ENCODE measurements around the gene TNNT3.

The TNNT3 gene

DNA sequence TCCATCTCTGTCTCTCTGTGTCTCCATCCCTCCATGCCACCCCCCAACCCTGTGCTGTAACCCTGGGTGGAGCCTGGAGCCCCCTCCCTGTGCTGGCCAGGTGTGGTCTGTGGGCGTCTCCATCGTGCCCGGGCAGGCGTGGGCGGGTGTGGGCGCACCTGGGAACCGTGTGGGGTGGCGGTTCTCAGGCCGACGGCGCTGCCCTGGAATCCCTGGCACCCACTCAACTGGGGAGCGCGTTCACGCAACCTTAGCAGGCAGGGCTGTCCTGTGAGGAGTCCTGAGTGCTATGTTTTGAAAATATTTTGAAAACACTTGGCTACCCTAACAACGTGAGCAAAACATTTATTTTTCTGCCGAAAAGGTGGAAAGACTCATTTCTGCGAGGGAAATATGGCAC lies 4.7 kb downstream of the TNNT3 start:
- DNase-seq = no peak

GRCh38 chr11:1924646-1925372 lies 5.3 kb downstream of the TNNT3 start:
- no peak for DNase-seq

DNA sequence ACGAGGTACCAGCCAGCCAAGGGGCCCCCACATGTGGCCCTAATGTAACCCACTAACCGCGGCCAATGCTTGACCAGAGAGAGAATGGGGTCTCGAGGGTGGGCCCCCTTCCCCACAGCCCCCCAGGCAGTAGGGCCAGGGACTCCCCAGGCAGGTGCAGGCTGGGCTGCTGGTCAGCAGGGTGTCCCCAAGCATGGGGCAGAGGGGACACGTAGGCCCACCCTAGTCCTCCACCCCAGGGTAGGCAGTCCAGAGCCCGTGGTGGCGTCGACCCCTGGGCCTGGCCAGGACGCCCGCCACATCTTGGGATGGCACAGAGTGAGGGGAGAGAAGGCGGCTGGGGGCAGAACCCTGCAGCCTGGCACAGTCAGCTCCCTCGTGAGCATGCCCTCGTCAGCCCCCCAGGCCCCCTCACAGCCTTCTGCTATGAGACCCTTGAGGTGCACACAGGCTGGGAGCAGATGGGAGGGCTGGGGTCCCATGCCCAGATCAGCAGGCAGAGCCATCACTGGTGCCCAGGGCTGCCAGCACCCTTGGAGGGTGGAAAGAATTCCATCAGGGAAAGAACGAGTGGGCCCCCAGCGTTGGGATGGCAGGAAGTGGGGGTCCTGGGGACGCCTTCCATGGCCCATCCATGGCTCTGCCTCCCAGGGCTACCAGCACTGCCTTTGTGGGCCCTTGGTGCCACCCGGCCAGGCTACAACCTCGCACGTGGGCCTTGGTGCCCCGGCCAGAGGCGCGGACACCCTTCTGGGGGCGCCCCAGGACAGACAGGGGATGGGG lies 6.1 kb downstream of the TNNT3 start:
- DNase-seq = no peak

GRCh38 chr11:1926156-1927025 lies 6.9 kb downstream of the TNNT3 start:
- no peak for DNase-seq

DNA sequence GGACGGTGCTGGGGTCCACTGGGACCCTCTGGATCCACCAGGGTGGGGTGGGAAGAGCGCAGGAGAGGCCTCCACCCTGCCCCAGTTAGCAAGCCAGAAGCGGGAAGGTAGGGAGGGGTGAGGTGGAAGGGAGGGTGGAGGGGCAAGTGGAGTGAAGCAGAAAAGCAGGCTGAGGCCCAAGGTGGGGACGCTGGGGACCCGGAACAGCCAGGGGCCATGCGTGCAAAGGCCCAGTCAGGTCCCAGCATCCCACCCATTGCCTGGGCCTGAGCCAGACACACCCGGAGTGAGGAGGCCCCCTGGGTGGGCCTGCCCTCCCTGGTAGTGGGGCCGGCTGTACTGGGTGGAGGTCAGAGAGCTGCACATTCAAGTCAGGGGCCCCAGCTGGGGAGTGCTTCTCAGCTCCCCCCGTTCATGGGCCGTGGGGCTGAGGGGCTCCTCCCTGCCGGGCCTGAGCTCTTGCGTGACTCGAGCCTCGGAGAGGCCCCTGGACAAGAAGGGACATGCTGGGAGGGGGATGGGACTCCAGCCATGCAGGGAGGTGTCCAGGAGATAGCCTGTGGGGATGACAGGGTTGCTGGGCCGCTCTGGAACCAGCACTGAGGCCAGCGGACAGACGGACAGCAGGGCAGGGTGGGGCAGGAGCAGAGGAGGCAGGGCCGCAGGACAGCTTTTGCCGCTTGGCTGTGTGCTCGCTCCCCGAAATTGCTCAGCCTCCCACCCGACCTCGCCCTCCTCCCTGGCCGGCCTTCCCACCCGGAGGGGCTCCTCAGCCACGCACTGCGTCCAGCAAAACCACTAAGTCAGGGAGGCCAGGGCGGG lies 7.7 kb downstream of the TNNT3 start:
- no peak for DNase-seq

DNA sequence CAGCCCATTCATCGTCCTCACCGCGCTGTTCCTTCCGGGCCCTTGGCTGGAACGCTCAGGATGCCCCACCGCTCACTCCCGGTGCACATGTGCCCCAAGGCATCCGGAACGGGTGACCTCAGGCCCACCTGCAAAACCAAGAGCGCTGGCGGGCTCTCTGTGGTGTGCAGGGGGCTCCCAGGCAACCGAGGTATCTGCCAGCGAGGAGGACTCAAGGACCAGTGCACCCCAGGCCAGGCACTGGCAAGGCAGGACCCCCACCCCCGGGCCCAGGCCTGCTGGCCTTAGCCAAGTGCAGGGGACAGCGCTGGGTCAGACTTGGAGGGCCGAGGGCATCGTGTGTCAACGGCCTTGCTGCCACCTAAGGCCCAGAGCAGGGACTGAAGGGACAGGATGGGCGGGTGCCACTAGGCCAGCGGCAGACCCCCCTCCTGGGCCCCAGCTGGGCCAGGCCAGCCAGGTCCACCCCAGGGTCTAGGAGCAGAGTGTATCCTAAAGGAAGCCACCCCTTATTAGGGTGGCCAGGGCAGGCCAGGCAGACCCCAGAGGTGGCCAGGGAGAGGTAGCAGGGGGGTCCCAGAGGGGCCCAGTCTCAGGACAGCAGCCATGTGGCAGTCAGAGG lies 8.5 kb downstream of the TNNT3 start:
- no peak for DNase-seq

GRCh38 chr11:1928470-1928890 lies 9.0 kb downstream of the TNNT3 start:
- no peak for DNase-seq

DNA sequence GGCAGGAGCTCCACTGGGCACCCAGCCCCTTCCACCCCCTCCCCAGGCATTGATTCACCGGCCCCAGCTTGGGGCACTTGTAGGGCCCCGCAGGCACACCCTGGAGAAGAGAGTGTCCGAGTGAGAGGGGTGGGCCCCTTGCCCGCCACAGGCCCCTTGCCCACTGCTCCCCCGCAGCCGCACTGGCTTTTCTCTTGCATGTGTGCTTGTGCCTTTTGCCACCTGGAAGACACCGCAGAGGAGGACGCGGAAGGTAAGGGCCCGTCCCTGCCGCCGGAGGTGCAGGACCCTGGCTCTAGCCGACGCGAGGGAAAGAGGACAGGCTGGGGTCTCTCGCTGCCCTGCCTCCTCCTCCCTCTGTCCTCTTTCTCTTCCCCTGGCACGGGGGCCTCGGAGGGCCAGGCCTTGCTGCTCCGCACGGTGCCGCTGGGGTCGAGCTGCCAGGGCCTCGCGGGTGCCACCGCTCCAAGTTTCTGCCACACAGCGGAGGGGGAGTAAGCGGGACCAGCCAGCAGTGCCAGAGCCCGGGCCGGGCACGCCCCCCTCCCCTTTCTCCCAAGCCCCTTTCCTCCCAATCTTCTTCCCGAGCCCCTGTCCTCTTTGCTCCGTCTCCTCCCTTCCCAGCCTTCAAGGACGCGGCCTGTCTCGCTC lies 9.5 kb downstream of the TNNT3 start:
- DNase-seq = no peak

DNA sequence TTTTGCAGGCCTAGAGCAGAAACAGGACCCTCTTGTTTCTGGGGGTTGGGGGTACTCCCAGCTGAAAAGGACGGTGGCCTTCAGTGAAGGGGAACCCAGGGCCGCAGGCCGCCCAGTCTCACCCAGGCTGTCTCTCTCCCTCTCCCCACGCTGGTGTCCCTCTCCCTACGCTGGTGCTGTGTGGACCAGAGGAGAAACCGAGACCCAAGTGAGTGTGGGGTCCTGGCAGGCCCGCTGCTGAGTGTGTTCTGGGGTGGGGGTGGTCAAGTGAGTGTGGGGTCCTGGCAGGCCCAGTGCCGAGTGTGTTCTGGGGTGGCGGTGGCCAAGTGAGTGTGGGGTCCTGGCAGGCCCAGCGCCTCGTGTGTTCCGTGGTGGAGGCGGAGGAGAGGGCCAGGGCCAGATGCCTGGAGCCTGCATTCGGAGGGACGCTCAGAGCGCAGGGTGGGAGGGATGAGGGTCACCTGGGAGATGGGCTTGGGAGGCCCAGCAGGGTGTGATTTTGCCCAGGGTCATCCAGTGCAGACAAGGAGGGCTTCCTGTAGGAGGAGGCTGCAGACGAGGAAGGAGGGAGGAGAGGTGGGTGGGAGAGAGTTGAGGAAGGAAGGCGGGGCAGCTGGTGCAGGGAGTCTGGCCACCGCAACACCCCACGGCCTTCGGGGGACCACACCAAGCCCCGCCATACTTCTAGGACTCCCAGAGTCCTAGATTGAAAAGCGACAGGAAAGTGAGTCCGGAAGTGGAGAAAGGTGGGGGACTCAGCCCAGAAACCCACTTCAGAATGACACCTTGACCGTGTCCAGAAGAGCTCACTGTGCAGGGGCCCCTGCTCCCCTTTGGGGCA lies 10.3 kb downstream of the TNNT3 start:
- DNase-seq = no peak

- DNase-seq = no peak
Observed at GRCh38 chr11:1930462-1930830, 10.9 kb downstream of the TNNT3 start.

DNA sequence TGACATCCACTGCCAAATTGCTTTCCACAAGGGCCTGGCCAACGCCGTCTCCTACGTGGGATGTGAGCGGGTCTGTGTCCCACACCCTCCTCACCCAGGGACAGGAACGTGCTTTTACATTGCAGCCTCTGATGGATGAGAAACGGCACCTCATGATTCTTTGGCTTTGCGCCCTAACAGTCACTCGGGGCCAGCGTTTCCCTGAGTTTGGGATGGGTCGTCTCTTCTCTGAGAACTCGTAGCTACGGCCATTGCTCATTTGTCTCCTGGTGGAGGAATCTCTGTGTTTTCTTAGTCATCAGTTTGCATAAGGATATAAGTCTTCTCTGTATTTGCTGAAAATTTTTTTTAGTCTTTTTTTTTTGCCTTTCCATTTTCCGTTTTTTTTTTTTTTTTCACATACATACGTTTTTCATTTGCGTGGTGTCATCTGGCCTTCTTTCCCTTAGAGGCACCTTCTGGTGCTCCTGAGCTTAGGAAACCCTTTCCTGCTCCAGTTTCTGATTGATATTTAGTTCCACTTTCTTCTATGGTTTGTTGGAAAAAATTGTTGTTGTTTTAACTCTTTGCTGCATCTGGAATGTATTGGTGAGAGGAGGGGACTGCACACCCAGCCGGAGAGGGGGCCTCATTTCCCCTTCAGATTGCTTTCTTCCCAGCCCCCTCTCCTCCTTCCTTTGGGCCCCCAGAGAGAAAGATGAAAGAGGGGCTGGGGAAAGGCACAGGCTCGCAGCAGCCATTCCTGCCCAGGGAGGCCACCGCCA lies 12.0 kb downstream of the TNNT3 start:
- no peak for DNase-seq

GRCh38 chr11:1932105-1932480 lies 12.6 kb downstream of the TNNT3 start:
- no peak for DNase-seq

GRCh38 chr11:1932681-1933080 lies 13.2 kb downstream of the TNNT3 start:
- DNase-seq = no peak

GRCh38 chr11:1933416-1934334 lies 14.2 kb downstream of the TNNT3 start:
- no peak for DNase-seq

DNA sequence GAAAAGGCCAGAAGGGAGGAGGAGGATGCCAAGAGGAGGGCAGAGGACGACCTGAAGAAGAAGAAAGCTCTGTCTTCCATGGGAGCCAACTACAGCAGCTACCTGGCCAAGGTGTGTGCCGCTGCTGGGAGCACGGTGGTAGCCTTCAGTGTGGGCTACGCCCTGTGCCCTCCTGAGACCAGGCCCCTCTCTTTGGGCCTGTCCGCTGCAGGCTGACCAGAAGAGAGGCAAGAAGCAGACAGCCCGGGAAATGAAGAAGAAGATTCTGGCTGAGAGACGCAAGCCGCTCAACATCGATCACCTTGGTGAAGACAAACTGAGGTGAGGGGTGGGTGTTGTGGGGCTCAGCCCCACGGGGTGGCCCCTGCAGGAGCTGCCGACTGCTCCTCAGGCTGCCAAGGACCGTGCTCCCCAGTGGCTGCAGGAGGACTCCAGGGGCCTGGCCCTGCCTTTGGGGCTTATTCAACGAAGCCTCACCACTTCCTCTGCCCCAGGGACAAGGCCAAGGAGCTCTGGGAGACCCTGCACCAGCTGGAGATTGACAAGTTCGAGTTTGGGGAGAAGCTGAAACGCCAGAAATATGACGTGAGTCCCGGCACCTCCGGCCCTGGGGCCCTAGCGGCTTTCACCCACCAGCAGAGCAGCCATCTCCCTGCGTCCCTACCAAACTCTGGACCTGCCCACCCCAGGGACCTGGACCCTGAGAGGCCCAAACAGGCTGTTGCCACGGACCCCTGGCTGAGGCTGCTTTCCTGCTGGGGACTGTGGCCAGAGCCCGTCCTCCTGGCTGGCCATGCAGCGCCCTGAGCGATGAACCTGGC lies 15.0 kb downstream of the TNNT3 start:
- no peak for DNase-seq

DNA sequence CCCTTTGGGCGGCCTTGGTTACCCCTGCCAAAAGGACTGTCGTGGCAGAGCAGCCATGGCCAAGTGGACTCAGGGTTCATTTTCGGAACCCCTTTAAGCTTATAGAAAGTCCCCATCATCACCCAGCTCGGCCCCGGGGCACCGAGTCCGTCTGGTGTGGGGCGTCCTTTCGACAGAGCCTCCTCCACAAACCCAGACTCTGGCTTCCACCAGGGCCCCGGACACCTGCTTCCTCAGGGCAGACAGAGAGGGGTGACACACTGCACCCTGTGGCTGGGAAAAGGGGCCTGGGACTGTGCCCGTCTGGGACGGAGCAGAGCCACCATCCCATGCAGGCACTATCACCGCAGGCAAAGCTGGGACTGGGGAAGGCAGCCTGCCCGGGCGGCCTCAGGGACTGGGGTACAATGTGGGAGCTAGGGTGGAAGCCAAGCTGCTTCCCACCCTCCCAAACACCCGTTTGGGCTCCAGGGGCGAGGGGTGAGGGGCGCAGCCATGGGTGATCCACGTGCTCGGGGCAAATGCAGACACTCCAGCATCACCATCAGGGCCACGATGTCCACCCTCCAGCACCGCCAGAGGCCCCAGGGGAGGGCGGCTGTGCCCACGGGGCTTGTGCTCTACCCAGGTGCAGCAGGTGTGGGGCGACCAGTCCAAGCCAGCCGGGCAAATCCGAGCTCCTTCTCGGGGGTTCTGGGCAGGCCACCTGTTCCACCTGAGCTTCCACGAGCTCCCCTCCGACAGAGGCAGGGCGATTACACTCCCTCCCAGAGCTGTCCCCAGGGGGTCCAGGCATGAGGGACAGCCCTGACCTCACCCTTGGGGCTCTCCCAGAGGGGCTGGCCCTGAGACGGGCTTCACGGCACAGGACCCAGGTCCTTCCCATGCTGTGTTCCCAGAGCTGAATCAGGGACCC lies 15.9 kb downstream of the TNNT3 start:
- no peak for DNase-seq
